GM12874 (cell line): ENCODE data around the gene PAGR1.

ENCODE experiments used
- TF ChIP-seq, protein P1 (sequence below): IDR thresholded peaks from 2 replicates; pipeline ENCODE4 v1.5.1; 2011; ENCODE audit warnings: low read depth, mild to moderate bottlenecking, control low read depth, low read length, moderate library complexity; ENCODE audit not compliant: insufficient read depth

PAGR1 gene

DNA sequence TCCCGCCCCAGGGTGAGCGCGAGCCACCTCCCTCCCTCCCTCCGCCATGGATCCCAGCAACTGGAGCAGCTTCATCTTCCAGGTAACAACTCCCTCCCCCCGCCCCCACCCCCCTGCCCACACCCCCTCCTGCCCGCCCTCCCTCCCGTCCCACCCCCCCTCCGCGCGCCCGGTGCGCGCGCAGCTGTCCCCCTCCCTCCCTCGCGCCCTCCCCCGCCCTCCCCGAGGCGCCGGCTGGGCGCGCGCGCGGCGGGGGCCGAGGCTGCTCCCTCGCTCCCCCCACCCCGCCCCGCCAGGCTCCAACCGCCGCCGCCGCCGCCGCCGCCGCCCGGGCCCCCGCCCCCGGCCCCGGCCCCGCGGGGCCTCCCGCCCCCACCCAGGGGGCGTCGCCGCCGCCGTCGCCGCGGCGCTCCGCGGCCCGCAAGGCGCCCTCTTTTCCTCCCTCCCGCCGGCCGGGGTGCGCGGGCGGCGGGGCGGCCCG is 9.8 kb upstream of the PAGR1 start, which contains the start of gene MAZ:
MAZ (plus strand) TSS at position 431 of the 481 bp plus-strand sequence. CDS start 173 bp downstream, outside the sequence.
- TF ChIP-seq, protein P1, sequence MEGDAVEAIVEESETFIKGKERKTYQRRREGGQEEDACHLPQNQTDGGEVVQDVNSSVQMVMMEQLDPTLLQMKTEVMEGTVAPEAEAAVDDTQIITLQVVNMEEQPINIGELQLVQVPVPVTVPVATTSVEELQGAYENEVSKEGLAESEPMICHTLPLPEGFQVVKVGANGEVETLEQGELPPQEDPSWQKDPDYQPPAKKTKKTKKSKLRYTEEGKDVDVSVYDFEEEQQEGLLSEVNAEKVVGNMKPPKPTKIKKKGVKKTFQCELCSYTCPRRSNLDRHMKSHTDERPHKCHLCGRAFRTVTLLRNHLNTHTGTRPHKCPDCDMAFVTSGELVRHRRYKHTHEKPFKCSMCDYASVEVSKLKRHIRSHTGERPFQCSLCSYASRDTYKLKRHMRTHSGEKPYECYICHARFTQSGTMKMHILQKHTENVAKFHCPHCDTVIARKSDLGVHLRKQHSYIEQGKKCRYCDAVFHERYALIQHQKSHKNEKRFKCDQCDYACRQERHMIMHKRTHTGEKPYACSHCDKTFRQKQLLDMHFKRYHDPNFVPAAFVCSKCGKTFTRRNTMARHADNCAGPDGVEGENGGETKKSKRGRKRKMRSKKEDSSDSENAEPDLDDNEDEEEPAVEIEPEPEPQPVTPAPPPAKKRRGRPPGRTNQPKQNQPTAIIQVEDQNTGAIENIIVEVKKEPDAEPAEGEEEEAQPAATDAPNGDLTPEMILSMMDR = no peak

DNA sequence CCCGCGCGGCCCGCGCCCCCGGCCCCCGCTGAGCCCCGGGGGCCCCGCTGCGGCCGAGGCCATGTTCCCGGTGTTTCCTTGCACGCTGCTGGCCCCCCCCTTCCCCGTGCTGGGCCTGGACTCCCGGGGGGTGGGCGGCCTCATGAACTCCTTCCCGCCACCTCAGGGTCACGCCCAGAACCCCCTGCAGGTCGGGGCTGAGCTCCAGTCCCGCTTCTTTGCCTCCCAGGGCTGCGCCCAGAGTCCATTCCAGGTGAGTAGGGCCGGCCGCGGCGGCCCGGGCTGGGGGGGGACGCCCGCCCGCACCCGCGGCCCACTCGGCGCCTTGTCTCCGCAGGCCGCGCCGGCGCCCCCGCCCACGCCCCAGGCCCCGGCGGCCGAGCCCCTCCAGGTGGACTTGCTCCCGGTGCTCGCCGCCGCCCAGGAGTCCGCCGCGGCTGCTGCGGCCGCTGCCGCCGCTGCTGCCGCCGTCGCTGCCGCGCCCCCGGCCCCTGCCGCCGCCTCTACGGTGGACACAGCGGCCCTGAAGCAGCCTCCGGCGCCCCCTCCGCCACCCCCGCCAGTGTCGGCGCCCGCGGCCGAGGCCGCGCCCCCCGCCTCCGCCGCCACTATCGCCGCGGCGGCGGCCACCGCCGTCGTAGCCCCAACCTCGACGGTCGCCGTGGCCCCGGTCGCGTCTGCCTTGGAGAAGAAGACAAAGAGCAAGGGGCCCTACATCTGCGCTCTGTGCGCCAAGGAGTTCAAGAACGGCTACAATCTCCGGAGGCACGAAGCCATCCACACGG is 9.1 kb upstream of the PAGR1 start:
- TF ChIP-seq, protein P1 = no peak

DNA sequence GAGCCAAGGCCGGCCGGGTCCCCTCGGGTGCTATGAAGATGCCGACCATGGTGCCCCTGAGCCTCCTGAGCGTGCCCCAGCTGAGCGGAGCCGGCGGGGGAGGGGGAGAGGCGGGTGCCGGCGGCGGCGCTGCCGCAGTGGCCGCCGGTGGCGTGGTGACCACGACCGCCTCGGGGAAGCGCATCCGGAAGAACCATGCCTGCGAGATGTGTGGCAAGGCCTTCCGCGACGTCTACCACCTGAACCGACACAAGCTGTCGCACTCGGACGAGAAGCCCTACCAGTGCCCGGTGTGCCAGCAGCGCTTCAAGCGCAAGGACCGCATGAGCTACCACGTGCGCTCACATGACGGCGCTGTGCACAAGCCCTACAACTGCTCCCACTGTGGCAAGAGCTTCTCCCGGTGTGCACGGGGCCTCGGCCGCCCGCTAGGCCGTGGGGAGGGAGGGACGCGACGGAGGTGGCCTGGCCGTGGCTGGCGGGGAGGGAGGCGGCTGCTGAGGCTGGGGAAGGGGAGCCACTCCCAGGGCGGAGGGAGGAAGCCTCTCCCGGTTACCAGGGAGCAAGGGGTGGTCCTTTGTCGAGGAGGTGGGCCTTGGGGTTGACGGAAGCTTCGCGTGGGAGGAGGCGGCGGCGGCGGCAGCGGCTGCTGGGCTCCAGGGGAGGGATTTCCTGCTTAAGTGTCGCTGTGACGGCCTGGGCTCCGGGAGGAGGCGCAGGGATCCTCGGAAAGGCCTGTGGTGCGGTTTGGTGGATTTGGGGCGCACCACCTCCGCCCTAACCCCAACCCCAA is 8.3 kb upstream of the PAGR1 start:
- TF ChIP-seq, protein P1 = peak; percentile 88

DNA sequence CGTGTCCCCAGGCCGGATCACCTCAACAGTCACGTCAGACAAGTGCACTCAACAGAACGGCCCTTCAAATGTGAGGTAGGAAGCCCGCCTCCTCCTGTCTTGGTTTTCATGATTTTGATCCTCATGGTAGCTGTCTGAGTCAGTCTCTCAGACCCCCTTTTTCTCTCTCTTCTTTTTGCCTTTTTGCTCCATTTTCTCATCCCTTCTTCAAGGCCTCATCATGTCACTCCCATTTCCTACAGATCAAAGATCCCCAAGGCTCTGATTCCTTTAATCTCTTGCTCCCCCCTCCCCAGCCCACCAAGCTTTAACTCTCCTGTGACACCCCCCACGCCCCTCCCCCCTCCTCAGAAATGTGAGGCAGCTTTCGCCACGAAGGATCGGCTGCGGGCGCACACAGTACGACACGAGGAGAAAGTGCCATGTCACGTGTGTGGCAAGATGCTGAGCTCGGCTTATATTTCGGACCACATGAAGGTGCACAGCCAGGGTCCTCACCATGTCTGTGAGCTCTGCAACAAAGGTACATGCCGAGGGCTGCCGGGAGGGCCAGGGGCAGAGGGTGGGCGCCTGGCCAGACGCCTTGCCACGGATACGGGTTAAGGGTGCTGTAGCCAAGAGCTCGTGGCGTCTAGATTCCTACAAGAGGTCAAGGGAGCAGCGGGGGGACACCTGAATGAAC is 7.6 kb upstream of the PAGR1 start:
- TF ChIP-seq, protein P1 = no peak

DNA sequence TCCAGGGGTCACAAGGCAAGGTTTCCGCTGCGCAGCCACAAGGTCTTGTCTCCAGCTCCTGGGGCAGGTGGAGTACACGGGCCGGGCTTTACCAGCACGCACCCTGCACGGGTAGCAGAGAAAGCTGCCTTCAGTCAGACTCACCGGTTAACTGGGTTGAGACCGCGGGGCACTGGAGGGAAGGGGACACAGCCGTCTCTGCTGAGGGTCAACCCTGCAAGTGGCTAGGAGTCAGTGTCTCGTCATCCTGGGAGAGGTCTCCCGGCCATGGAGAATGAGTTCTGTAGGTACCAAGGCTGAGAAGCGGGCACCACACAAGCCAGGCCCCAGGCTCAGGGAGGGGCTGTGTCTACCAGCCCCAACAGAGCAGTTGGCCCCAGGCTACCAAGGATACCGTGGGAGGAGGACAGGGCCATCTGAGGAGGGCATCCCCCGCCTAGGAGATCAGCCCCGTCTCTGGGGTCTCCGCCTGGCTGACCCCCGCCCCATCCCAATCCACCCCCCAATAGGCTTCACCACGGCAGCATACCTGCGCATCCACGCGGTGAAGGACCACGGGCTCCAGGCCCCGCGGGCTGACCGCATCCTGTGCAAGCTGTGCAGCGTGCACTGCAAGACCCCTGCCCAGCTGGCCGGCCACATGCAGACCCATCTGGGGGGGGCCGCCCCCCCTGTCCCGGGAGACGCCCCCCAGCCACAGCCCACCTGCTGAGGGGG is 6.8 kb upstream of the PAGR1 start:
- TF ChIP-seq, protein P1 = no peak

DNA sequence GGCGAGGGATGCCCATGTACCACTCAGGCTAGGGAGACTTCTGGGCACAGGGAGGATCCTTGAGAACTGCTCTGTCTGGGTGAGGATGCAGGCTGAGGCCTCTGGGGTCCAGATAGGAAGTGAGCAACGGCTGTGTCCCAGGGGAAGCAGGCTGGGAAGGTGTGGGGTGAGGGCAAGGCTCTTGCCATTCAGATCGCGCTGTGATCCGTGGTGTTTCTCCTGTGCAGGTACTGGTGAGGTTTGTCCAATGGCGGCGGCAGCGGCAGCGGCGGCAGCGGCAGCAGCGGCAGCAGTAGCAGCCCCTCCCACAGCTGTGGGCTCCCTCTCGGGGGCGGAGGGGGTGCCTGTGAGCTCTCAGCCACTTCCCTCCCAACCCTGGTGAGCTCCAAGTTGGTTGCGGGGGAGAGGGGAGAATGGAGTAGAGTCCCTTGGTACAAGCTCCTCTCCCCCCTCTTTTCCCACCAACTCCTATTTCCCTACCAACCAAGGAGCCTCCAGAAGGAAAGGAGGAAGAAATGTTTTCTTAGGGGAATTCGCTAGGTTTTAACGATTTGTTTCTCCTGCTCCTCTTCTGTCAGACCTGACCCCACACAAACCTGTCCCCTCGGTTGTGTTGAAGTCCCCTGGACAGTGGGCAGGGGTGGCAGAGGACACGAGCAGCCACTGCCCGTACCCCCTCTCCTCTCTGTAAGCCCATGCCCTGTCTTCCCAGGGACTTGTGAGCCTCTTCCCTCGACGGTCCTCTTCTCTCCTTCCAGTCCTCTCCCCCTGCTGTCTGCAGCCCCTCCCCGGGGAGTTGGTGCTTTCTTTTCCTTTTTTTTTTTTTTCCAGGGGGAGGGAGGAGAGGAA is 5.9 kb upstream of the PAGR1 start:
- TF ChIP-seq, protein P1 = no peak
